ENCODE data around the gene SLC9B1. TPM values are rescaled to one million over a fixed set of nuclear protein-coding genes. Genes with fewer than 3 reads are reported as not detected.

Gene SLC9B1
- total and polyA plus RNA-seq, 8 donors, result 0.23 to 1.0 (median 0.44) TPM

GRCh38 chr4:102862016-102862415 is 157.5 kb downstream of the SLC9B1 start:
- H3K27ac ChIP-seq, result no peak overlapping the region
- H3K36me3 ChIP-seq, result no peaks in the 10 kb centered on the region
- WGBS, 2 donors, result 95% methylated on average over 1 of the region's 1 CpG
- peak; percentile 67 for FAIRE-seq
- H3K4me1 ChIP-seq, result peaks cover 0 to under 1% (median 0%) of the 10 kb centered on the region in 3 donors
- H3K4me3 ChIP-seq, result no peak overlapping the region
- H3K27me3 ChIP-seq, result no peaks in the 10 kb centered on the region
- no peak for DNase-seq
- TF ChIP-seq, protein P1, sequence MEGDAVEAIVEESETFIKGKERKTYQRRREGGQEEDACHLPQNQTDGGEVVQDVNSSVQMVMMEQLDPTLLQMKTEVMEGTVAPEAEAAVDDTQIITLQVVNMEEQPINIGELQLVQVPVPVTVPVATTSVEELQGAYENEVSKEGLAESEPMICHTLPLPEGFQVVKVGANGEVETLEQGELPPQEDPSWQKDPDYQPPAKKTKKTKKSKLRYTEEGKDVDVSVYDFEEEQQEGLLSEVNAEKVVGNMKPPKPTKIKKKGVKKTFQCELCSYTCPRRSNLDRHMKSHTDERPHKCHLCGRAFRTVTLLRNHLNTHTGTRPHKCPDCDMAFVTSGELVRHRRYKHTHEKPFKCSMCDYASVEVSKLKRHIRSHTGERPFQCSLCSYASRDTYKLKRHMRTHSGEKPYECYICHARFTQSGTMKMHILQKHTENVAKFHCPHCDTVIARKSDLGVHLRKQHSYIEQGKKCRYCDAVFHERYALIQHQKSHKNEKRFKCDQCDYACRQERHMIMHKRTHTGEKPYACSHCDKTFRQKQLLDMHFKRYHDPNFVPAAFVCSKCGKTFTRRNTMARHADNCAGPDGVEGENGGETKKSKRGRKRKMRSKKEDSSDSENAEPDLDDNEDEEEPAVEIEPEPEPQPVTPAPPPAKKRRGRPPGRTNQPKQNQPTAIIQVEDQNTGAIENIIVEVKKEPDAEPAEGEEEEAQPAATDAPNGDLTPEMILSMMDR (IDR thresholded peaks at IDR 0.05), result no peak
- intact Hi-C loops (cut with DNase I), result no loop called here
- H3K9me3 ChIP-seq, result no peaks in the 10 kb centered on the region
- ATAC-seq, result peak in 1 of 4 donors; percentile 36

- no peaks in the 10 kb centered on the region for H3K27me3 ChIP-seq
- intact Hi-C loops (cut with DNase I), result no loop called here
- no peak overlapping the region for H3K4me3 ChIP-seq
- DNase-seq (no peak), FAIRE-seq (no peak), ATAC-seq (peak in 2 of 4 donors; percentile 18 to 36)
- H3K4me1 ChIP-seq, result no peaks in the 10 kb centered on the region
- WGBS, 2 donors, result 96 to 100% methylated on average over 2 of the region's 2 CpGs
- no peaks in the 10 kb centered on the region for H3K9me3 ChIP-seq
- H3K27ac ChIP-seq, result no peak overlapping the region
- TF ChIP-seq, protein P1 (IDR thresholded peaks at IDR 0.05), result no peak
- H3K36me3 ChIP-seq, result no peaks in the 10 kb centered on the region
These were observed 158.7 kb downstream of the SLC9B1 start for GRCh38 chr4:102860611-102861324.

- WGBS, 2 donors, result 93 to 100% methylated on average over 2 of the region's 2 CpGs
- Histone ChIP-seq H3K27me3 (no peaks in the 10 kb centered on the region), H3K4me3 (no peak overlapping the region), H3K4me1 (no peaks in the 10 kb centered on the region), H3K36me3 (no peaks in the 10 kb centered on the region), H3K27ac (no peak overlapping the region), H3K9me3 (no peaks in the 10 kb centered on the region)
- intact Hi-C loops (cut with DNase I), result no loop called here
- TF ChIP-seq, protein P1 (IDR thresholded peaks at IDR 0.05), result no peak
- ATAC-seq (no peak), DNase-seq (no peak), FAIRE-seq (no peak)
These were observed 160.6 kb downstream of the SLC9B1 start for GRCh38 chr4:102858828-102859464.

Other genes starting within 250 kb of the SLC9B1 start
- 100 to 1,000 TPM in 5 of 6 donors, 10 to 100 TPM in 1; 90.6 to 141 (median 130) TPM for gene UBE2D3, start 192.2 kb downstream of the SLC9B1 start, total RNA-seq
- gene UBE2D3, start 192.2 kb downstream of the SLC9B1 start, polyA plus RNA-seq, result 100 to 1,000 TPM in 1 of 2 donors, 10 to 100 TPM in 1; 98.2 to 137 TPM
- gene CISD2, start 150.7 kb downstream of the SLC9B1 start, total RNA-seq, result 10 to 100 TPM; 10.2 to 21.1 (median 14.4) TPM
- 10 to 100 TPM; 10.8 to 23.1 TPM for gene CISD2, start 150.7 kb downstream of the SLC9B1 start, polyA plus RNA-seq
- gene SLC9B2, start 57.1 kb upstream of the SLC9B1 start, total RNA-seq, result 1 to 10 TPM; 1.2 to 4.2 (median 2.7) TPM
- 1 to 10 TPM; 2.1 to 5.2 TPM for gene SLC9B2, start 57.1 kb upstream of the SLC9B1 start, polyA plus RNA-seq
- gene BDH2, start 80.1 kb upstream of the SLC9B1 start, total RNA-seq, result 10 to 100 TPM in 4 of 6 donors, 1 to 10 TPM in 2; 8.6 to 24.1 (median 14.8) TPM
- gene BDH2, start 80.1 kb upstream of the SLC9B1 start, polyA plus RNA-seq, result 10 to 100 TPM; 24.9 to 46.8 TPM
- 1 to 10 TPM in 1 of 6 donors, under 1 TPM in 5; 0.05 to 2.7 (median 0.64) TPM for gene CENPE, start 178.6 kb upstream of the SLC9B1 start, total RNA-seq
- gene CENPE, start 178.6 kb upstream of the SLC9B1 start, polyA plus RNA-seq, result under 1 TPM; 0.04 to 0.05 TPM